AG09309 (cell line): ENCODE data around the gene ELK4.

Source experiments
- DNase-seq: peaks from one replicate; pipeline ENCODE4 v3.0.0-alpha.2; 2010; ENCODE audit warnings: low read depth
- H3K4me3 ChIP-seq: 2 replicates; pipeline ENCODE4 v1.5.1; 2011; ENCODE audit warnings: mild to moderate bottlenecking, low read depth, low read length, moderate library complexity; ENCODE audit not compliant: control insufficient read depth
- TF ChIP-seq, protein P1 (sequence below): IDR thresholded peaks from 2 replicates; pipeline ENCODE4 v1.5.1; 2011; ENCODE audit warnings: mild to moderate bottlenecking, low read depth, low read length, inconsistent platforms; ENCODE audit not compliant: insufficient read depth, control insufficient read depth; ENCODE audit errors: missing control alignments

Gene ELK4, protein sequence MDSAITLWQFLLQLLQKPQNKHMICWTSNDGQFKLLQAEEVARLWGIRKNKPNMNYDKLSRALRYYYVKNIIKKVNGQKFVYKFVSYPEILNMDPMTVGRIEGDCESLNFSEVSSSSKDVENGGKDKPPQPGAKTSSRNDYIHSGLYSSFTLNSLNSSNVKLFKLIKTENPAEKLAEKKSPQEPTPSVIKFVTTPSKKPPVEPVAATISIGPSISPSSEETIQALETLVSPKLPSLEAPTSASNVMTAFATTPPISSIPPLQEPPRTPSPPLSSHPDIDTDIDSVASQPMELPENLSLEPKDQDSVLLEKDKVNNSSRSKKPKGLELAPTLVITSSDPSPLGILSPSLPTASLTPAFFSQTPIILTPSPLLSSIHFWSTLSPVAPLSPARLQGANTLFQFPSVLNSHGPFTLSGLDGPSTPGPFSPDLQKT

DNA sequence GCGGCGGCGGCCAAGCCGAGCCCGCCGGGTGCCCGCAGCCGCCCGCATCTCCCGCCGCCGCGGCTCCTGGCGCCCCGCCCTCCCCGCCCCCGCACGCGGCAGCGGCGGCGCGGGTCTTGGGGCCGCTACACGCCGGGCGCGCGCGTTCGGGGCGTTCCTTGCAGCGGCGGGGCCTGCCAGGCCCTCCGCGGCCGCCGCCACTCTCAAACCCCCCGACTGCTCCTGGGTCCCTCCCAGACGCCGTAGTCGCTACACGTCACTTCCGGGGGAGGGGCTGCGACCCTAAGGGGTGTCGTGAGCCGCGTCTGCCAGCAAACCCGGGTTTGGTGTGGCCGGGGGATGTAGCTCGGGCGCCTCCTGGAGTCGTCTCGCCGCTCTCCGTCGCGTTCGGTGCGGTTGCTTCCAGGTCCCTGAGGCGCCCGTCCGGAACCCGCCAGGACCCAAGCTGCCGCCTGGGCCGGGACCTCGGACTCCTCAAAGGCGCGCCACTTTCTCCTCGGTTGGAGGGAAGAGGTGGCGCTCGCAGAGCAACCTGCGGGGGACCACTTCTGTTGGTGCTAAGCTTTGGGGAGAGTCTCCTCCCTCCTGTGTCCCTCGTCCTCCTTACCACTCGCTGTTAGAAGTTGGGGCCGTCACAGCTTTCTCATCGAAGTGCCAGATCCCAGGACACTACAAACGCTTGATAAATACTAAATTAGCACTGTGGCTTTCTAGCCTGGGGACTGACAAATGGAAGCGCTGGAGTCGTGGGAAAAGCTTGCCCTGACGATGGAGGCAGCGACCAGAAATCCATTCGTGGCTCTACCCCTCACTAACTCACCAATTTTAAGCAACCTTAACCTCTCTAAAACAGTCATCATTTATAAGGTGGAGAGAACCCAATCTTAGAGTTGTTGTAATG lies at the start of gene ELK4:
Gene ELK4 (minus strand): TSS at position 244 of the 901 bp plus-strand sequence. CDS start 8,129 bp downstream, outside the sequence.
- peak; percentile 89 for DNase-seq
- peak within 1 kb of the TSS; percentile 54 for H3K4me3 ChIP-seq
- TF ChIP-seq, protein P1, sequence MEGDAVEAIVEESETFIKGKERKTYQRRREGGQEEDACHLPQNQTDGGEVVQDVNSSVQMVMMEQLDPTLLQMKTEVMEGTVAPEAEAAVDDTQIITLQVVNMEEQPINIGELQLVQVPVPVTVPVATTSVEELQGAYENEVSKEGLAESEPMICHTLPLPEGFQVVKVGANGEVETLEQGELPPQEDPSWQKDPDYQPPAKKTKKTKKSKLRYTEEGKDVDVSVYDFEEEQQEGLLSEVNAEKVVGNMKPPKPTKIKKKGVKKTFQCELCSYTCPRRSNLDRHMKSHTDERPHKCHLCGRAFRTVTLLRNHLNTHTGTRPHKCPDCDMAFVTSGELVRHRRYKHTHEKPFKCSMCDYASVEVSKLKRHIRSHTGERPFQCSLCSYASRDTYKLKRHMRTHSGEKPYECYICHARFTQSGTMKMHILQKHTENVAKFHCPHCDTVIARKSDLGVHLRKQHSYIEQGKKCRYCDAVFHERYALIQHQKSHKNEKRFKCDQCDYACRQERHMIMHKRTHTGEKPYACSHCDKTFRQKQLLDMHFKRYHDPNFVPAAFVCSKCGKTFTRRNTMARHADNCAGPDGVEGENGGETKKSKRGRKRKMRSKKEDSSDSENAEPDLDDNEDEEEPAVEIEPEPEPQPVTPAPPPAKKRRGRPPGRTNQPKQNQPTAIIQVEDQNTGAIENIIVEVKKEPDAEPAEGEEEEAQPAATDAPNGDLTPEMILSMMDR: peak; percentile 77

DNA sequence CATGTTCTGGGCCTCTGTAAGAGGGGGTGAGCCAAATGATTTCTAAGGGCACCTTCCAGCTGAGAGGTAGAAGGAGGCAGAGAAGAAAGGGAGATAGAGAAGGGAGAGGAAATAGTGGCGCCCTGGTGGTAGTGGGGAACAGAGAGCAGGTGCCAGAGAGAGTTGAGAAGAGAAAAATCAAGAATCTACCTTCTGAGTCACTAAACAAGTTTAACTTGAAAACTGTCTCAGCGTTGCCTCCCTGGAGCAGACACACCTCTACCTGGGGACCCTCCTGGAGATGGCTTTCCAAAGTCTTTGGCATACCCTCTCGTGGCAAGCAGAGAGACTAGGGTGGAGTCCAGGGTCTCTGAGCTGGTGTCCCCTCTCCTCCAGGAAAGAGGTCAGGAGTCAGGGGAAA lies 49.6 kb upstream of the ELK4 start:
- no peak overlapping the region for H3K4me3 ChIP-seq
- DNase-seq: no peak
- TF ChIP-seq, protein P1: no peak

DNA sequence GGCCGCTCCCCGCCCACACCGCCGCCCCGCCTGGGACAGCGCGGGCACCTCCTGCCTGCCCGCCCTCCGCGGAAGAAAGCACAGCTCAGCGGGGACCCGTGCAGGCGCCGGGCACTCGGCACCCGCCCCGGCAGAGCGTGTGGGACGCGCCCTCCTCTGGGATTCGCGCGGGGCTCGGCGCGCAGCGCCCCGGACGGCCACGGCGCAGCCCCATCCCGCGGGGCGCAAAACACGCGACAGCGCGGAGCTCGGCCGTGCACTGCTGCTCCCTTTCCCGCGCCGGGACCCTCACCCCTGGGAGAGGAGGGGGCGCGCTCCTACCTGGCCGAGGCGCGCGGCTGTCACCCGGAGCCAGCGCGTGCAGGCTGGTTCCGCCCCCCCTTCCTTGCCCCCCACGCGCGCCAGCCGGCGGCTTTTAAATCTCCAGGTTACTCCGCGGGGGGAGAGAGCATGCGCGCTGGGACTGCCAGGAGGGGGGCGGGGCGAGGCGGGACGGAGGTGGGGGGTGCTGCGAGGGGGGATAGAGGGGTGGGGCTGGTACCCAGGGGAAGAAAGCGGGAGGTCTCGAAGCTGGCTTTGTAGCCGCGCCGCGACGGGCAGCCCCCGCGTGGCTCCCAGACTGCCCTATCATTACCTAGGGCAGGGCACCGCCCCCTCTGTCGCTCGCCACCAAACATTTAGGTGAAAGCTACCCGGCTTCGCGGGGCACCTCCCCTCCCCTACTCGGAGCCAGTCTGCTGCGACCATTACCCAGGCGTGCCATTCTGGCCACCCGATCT lies 48.5 kb upstream of the ELK4 start, which contains the start of gene SLC45A3:
Gene SLC45A3 (minus strand): TSS at position 437 of the 779 bp plus-strand sequence. CDS start 15,853 bp downstream, outside the sequence.
- peak within 1 kb of the TSS; percentile 45 for H3K4me3 ChIP-seq
- TF ChIP-seq, protein P1: no peak
- no peak for DNase-seq

DNA sequence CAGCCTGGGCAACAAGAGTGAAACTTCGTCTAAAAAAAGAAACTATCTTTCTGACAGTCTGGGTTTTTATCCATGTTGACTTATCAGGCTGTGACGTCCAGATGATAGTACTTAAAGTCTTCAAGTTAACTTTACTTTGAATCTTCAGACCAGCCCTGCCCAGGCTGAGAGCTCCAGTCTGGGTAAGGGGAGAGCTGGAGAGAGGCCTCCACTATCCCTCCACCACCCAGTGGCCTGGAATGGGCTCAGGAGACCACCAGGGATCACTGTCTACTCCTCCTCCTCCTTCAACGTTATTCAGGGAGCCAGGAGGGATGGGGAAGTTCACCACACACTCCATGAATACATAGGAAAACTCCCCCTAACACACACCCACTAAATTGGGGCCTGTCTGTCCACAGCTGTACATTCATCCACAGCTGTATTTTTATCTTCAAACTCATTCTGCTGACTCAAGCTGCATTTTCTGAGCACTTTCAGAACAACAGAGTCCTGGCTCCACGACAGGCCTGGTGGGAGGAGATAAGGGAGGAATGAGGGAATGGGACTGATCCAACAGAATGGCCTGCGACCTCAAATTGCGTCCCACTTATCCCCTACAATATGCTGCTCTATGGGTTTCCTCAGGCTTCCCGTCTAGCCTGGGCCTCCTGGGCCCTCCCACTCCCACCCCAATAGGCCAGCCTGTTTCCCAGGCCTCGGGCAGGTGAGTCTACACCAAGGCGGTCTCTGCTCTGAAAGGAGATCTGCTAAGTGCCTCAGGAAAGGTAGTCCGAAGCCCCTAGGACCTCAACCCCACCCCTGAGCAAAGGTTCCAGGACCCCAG lies 46.7 kb upstream of the ELK4 start:
- TF ChIP-seq, protein P1: no peak
- DNase-seq: no peak

DNA sequence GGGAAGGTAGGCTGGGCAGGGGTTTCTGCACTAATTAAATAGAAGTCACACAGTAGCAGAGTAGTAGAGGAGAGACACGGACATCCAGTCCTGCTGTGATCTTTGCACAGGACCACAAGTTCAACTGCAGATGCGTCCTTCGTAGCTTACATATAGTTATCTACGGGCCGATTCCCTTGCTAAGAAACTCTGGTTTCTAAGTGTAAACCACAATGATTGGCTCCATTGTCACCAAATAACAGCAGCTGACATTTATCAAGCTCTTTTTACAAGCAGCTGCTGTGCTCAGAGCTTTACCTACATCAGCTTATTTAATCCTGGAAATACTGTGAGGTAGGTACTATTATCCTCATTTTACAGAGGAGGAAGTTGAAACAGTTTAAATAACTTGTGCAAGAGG lies 45.4 kb upstream of the ELK4 start:
- DNase-seq: no peak
- H3K4me3 ChIP-seq: no peak overlapping the region
- TF ChIP-seq, protein P1: no peak

More for the DNA sequence above, 46.7 kb upstream of the ELK4 start:
- H3K4me3 ChIP-seq: no peak overlapping the region
